ENCODE measurements around the gene GSK3B.

Gene GSK3B

GRCh38 chr3:119782460-119782859 lies 311.8 kb downstream of the GSK3B start:
- H3K36me3 ChIP-seq (ENCODE audit: control insufficient read depth, insufficient read depth, low read length): no peaks in the 10 kb centered on the region
- no peaks in the 10 kb centered on the region for H3K79me2 ChIP-seq
- H2AFZ ChIP-seq: no peak overlapping the region
- H3K27ac ChIP-seq: no peak overlapping the region
- no peak overlapping the region for H3K9ac ChIP-seq
- H3K4me1 ChIP-seq: no peaks in the 10 kb centered on the region
- no peak overlapping the region for H3K4me2 ChIP-seq (ENCODE audit: low read length)
- H3K9me3 ChIP-seq (ENCODE audit: control insufficient read depth, low read length): no peaks in the 10 kb centered on the region
- no peak overlapping the region for H3K4me3 ChIP-seq (ENCODE audit: low read depth, low read length)
- H3K27me3 ChIP-seq (ENCODE audit: control insufficient read depth, insufficient read depth, low read length): no peaks in the 10 kb centered on the region
- no peak for TF ChIP-seq CTCF (IDR thresholded peaks at IDR 0.05)

GRCh38 chr3:119781330-119782198 lies 312.7 kb downstream of the GSK3B start, which contains the start of gene NR1I2:
Gene NR1I2 (plus strand): TSS chr3:119782101.
- H3K27ac ChIP-seq: no peak within 1 kb of the TSS

GRCh38 chr3:119779731-119780383 lies 314.4 kb downstream of the GSK3B start:
- no peak overlapping the region for H3K4me2 ChIP-seq (ENCODE audit: low read length)
- H3K27me3 ChIP-seq (ENCODE audit: control insufficient read depth, insufficient read depth, low read length): no peaks in the 10 kb centered on the region
- H3K27ac ChIP-seq: no peak overlapping the region
- no peaks in the 10 kb centered on the region for H3K9me3 ChIP-seq (ENCODE audit: control insufficient read depth, low read length)
- no peak overlapping the region for H3K4me3 ChIP-seq (ENCODE audit: low read depth, low read length)
- H3K79me2 ChIP-seq: no peaks in the 10 kb centered on the region
- TF ChIP-seq CTCF (IDR thresholded peaks at IDR 0.05): no peak
- H3K4me1 ChIP-seq: no peaks in the 10 kb centered on the region
- peak overlapping the region; percentile 66 for H2AFZ ChIP-seq
- H3K9ac ChIP-seq: no peak overlapping the region
- no peaks in the 10 kb centered on the region for H3K36me3 ChIP-seq (ENCODE audit: control insufficient read depth, insufficient read depth, low read length)

More at GRCh38 chr3:119781330-119782198, 312.7 kb downstream of the GSK3B start, which contains the start of gene NR1I2:
- Histone ChIP-seq H3K4me3 (ENCODE audit: low read depth, low read length) (no peak within 1 kb of the TSS), H3K79me2 (no peaks in the 10 kb centered on the region), H3K4me2 (ENCODE audit: low read length) (no peak within 1 kb of the TSS), H3K36me3 (ENCODE audit: control insufficient read depth, insufficient read depth, low read length) (no peaks in the 10 kb centered on the region), H3K27me3 (ENCODE audit: control insufficient read depth, insufficient read depth, low read length) (no peaks in the 10 kb centered on the region), H3K9me3 (ENCODE audit: control insufficient read depth, low read length) (no peaks in the 10 kb centered on the region), H2AFZ (no peak within 1 kb of the TSS), H3K4me1 (no peaks in the 10 kb centered on the region), H3K9ac (no peak within 1 kb of the TSS)
- no peak for TF ChIP-seq CTCF (IDR thresholded peaks at IDR 0.05)

- H3K4me3 ChIP-seq (ENCODE audit: low read depth, low read length): no peak overlapping the region
- TF ChIP-seq CTCF (IDR thresholded peaks at IDR 0.05): no peak
- no peak overlapping the region for H3K27ac ChIP-seq
- H3K36me3 ChIP-seq (ENCODE audit: control insufficient read depth, insufficient read depth, low read length): no peaks in the 10 kb centered on the region
- no peaks in the 10 kb centered on the region for H3K27me3 ChIP-seq (ENCODE audit: control insufficient read depth, insufficient read depth, low read length)
- H3K4me1 ChIP-seq: no peaks in the 10 kb centered on the region
- no peak overlapping the region for H2AFZ ChIP-seq
- H3K9me3 ChIP-seq (ENCODE audit: control insufficient read depth, low read length): no peaks in the 10 kb centered on the region
- H3K79me2 ChIP-seq: no peaks in the 10 kb centered on the region
- H3K9ac ChIP-seq: no peak overlapping the region
- no peak overlapping the region for H3K4me2 ChIP-seq (ENCODE audit: low read length)
Measured at GRCh38 chr3:119778811-119779210, 315.4 kb downstream of the GSK3B start.
